Upper lobe of right lung (tissue), 1 donor: ENCODE measurements around the gene KLHL21. TPM values are rescaled to one million over a fixed set of nuclear protein-coding genes. Genes with fewer than 3 reads are reported as not detected.

Experiments used
- ATAC-seq: fragments of 200-7000 bp; cut with Tn5 transposase; one replicate; pipeline ENCODE4 v1.9.1; 2020; ENCODE audit warnings: mild to moderate bottlenecking, moderate library complexity
- DNase-seq: peaks from one replicate; pipeline ENCODE4 v3.0.0-alpha.2; 2020
- H3K27ac ChIP-seq: fragments of 200-600 bp; one replicate; pipeline ENCODE4 v1.8.0; 2022
- H3K27me3 ChIP-seq: fragments of 200-600 bp; one replicate; pipeline ENCODE4 v1.8.0; 2022; ENCODE audit warnings: mild to moderate bottlenecking
- H3K36me3 ChIP-seq: fragments of 200-600 bp; one replicate; pipeline ENCODE4 v1.8.0; 2022
- H3K4me1 ChIP-seq: fragments of 200-600 bp; one replicate; pipeline ENCODE4 v1.8.0; 2022
- H3K4me3 ChIP-seq: fragments of 200-600 bp; one replicate; pipeline ENCODE4 v1.8.0; 2022; ENCODE audit warnings: mild to moderate bottlenecking
- H3K9me3 ChIP-seq: fragments of 200-600 bp; one replicate; pipeline ENCODE4 v1.8.0; 2022
- CTCF ChIP-seq: fragments of 200-600 bp; IDR thresholded peaks from one replicate; pipeline ENCODE4 v1.8.0; 2022; ENCODE audit warnings: antibody characterized with exemption
- intact Hi-C: fragments of 100-400 bp; cut with DNase I; formaldehyde crosslinking; loops from one replicate; pipeline ENCODE4 v1.11.0; 2022
- total RNA-seq: library from RNA; stranded (reverse); fragmentation: NEBNext Ultra II Directional; extraction: Animal tissue kit (Norgen Biotek cat#: 25700); gene quantifications from one replicate; pipeline ENCODE4 v1.2.1, GENCODE V29; 2021
- donor health status: DM: no; HTN: yes; CAD: no; lungs with severe emphysema.

The KLHL21 gene
- total RNA-seq, 1 donor from 2014 or later: 21.8 TPM

- peak overlapping the region; percentile 92 for H3K4me3 ChIP-seq
- no peaks in the 10 kb centered on the region for H3K36me3 ChIP-seq
- H3K4me1 ChIP-seq: peaks cover 30% of the 10 kb centered on the region
- ATAC-seq (no peak), DNase-seq (peak; percentile 69)
- H3K9me3 ChIP-seq: no peaks in the 10 kb centered on the region
- intact Hi-C loops: no loop called here
- H3K27ac ChIP-seq: peak overlapping the region; percentile 97
- H3K27me3 ChIP-seq: no peaks in the 10 kb centered on the region
- TF ChIP-seq CTCF: no peak
Measured at GRCh38 chr1:6580593-6581409, 21.9 kb downstream of the KLHL21 start.

GRCh38 chr1:6580119-6580592, 22.5 kb downstream of the KLHL21 start:
- peak overlapping the region; percentile 92 for H3K4me3 ChIP-seq
- H3K27me3 ChIP-seq: no peaks in the 10 kb centered on the region
- no peaks in the 10 kb centered on the region for H3K9me3 ChIP-seq
- intact Hi-C loops: no loop called here
- no peaks in the 10 kb centered on the region for H3K36me3 ChIP-seq
- peaks cover 30% of the 10 kb centered on the region for H3K4me1 ChIP-seq
- no peak for TF ChIP-seq CTCF
- peak overlapping the region; percentile 97 for H3K27ac ChIP-seq
- ATAC-seq: peak; percentile 13
- no peak for DNase-seq

- intact Hi-C loops: no loop called here
- peak within 1 kb of the TSS; percentile 97 for H3K27ac ChIP-seq
- no peaks in the 10 kb centered on the region for H3K9me3 ChIP-seq
- DNase-seq (peak; percentile 100), ATAC-seq (peak; percentile 98)
- TF ChIP-seq CTCF: no peak
- H3K4me3 ChIP-seq: peak within 1 kb of the TSS; percentile 92
- H3K4me1 ChIP-seq: peaks cover 30% of the 10 kb centered on the region
- H3K27me3 ChIP-seq: no peaks in the 10 kb centered on the region
- no peaks in the 10 kb centered on the region for H3K36me3 ChIP-seq
Measured at GRCh38 chr1:6579374-6580118, 23.1 kb downstream of the KLHL21 start, which contains the start of gene ZBTB48. Gene ZBTB48 (plus strand): TSS chr1:6579994. CDS start chr1:6580610, 616 bp downstream.

GRCh38 chr1:6578624-6579373, 23.9 kb downstream of the KLHL21 start:
- peak overlapping the region; percentile 97 for H3K27ac ChIP-seq
- H3K4me1 ChIP-seq: peaks cover 30% of the 10 kb centered on the region
- H3K4me3 ChIP-seq: peak overlapping the region; percentile 92
- H3K9me3 ChIP-seq: no peaks in the 10 kb centered on the region
- ATAC-seq: no peak
- no peaks in the 10 kb centered on the region for H3K36me3 ChIP-seq
- no peak for TF ChIP-seq CTCF
- no peaks in the 10 kb centered on the region for H3K27me3 ChIP-seq
- intact Hi-C loops: no loop called here
- DNase-seq: no peak

GRCh38 chr1:6577831-6578525, 24.7 kb downstream of the KLHL21 start:
- H3K36me3 ChIP-seq: no peaks in the 10 kb centered on the region
- intact Hi-C loops: no loop called here
- DNase-seq: no peak
- no peaks in the 10 kb centered on the region for H3K27me3 ChIP-seq
- no peak overlapping the region for H3K27ac ChIP-seq
- no peaks in the 10 kb centered on the region for H3K9me3 ChIP-seq
- H3K4me3 ChIP-seq: no peak overlapping the region
- ATAC-seq: no peak
- H3K4me1 ChIP-seq: peaks cover 30% of the 10 kb centered on the region
- no peak for TF ChIP-seq CTCF
